ENCODE results near the gene DNAH10. TPM values are rescaled to one million over a fixed set of nuclear protein-coding genes. Genes with fewer than 3 reads are reported as not detected.

The DNAH10 gene
- total and polyA plus RNA-seq, 2 of the 4 experiments (the other 2 are of a cell fraction) = 0.18 to 0.22 TPM

DNA sequence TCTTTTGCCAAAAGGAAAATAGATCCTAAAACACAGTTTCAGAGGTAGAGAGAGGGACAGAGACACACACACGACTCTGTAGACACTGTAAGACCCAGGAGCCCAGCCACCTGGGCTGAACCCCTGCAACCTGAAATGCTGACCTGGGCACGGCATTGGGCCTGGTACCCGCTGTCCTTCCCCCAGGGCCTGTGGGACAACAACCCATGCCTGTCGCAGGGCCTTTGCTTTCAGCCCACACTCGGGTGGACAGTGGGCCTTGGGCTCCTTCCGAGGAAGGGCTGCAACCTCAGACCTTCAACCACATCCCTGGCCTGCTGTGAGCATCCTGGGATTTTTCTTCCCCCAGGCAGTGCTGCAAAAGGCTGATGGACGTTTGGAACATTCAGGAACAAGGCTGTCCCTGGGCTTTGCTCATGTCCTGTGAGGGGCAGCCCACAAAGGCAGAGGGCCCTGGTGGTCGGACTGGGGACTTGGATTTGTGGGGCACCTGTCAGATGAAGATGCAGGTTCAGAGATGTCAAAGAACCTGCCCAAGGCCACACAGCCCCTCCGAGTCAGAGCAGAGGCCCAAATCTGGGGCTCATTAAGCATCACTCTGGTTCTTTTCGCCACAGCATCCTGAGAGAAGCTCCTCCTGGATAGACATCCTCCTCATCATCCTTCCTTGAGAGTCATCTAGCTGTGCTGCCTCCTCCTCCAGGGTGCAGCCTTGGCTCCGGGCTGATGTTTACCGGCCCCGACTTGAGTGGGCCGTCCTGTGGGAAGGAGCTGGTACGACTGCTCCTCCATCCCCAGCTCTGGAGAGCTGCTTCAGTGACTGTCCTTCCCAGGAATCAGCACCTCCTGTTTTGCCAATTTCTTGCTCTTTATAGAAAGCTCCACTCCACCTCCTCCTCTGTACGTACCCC lies 177.9 kb downstream of the DNAH10 start:
- 96% methylated on average over 7 of the region's 16 CpGs; no CpG with 5 or more reads in 1 of the 2 experiments for WGBS, 2 experiments (ENCODE audit: extremely low coverage in 2 of 2, insufficient read length in 1 of 2)
- Histone ChIP-seq H4K20me1 (ENCODE audit: insufficient read depth, low read length) (peaks cover 4% of the 10 kb centered on the region), H2AK5ac (ENCODE audit: low read depth, low read length) (no peak overlapping the region), H3K4me2 (ENCODE audit: low read depth, low read length) (no peak overlapping the region), H2BK120ac (ENCODE audit: low read depth, low read length) (no peak overlapping the region), H2BK20ac (ENCODE audit: low read depth, low read length) (no peak overlapping the region), H3K79me1 (ENCODE audit: low read depth in 1 of 2, low read length in 2 of 2) (peaks cover 0 to 30% of the 10 kb centered on the region in 2 experiments; a peak in 3 of 4 replicates), H3K9ac (ENCODE audit: low read depth, low read length) (no peak overlapping the region), H3K23ac (ENCODE audit: low read depth, low read length) (no peak overlapping the region), H3K9me3 (ENCODE audit: control insufficient read depth, insufficient read depth, low read length) (peaks cover 6% of the 10 kb centered on the region), H3K9me1 (ENCODE audit: insufficient read depth, low read length) (peaks cover 15% of the 10 kb centered on the region; the same call in 1 of the 2 replicates), H3K14ac (replicated peaks; ENCODE audit: low read depth, low read length) (no peak overlapping the region), H3K27ac (ENCODE audit: insufficient read depth, low read length) (no peak overlapping the region), H4K8ac (ENCODE audit: low read depth in 2 of 2, low read length in 2 of 2) (no peak overlapping the region), H3K4me1 (ENCODE audit: control insufficient read depth, insufficient read depth, low read length) (peaks cover 16% of the 10 kb centered on the region), H4K5ac (ENCODE audit: low read depth, low read length) (no peak overlapping the region), H4K91ac (ENCODE audit: insufficient read depth, low read depth, low read length) (no peak overlapping the region), H3K56ac (ENCODE audit: extremely low read depth, insufficient read depth, low read length) (no peak overlapping the region), H2BK5ac (ENCODE audit: low read depth, low read length, poor library complexity, severe bottlenecking) (no peak overlapping the region), H3K4me3 (ENCODE audit: insufficient read depth, low read depth, low read length) (no peak overlapping the region), H3K27me3 (ENCODE audit: control insufficient read depth, insufficient read depth, low read length) (no peaks in the 10 kb centered on the region), H3K36me3 (ENCODE audit: control insufficient read depth, insufficient read depth, low read length) (peaks cover 53% of the 10 kb centered on the region), H2AK9ac (replicated peaks; ENCODE audit: low read depth, low read length, poor library complexity) (no peak overlapping the region), H2AFZ (replicated peaks; ENCODE audit: low read length, poor library complexity) (no peak overlapping the region), H3K4ac (ENCODE audit: low read depth, low read length) (no peak overlapping the region), H2BK15ac (ENCODE audit: low read depth, low read length) (no peak overlapping the region), H3K18ac (ENCODE audit: low read depth, low read length) (no peak overlapping the region)
- in situ Hi-C loops (cut with MboI; ENCODE audit: low sequenced_read_pairs) = no loop called here
- TF ChIP-seq FOS (IDR thresholded peaks at IDR 0.05; ENCODE audit: low read depth, low read length) (no peak), BHLHE40 (IDR thresholded peaks at IDR 0.05; ENCODE audit: low read depth, low read length) (no peak), CHD1 (IDR thresholded peaks at IDR 0.05; ENCODE audit: low read depth, low read length) (no peak), MAFK (IDR thresholded peaks at IDR 0.05; ENCODE audit: low read depth, low read length) (no peak), RFX5 (IDR thresholded peaks at IDR 0.05; ENCODE audit: low read depth, low read length) (no peak), RAD21 (IDR thresholded peaks at IDR 0.05; ENCODE audit: low read length) (no peak), MAZ (IDR thresholded peaks at IDR 0.05; ENCODE audit: borderline replicate concordance, low read depth, low read length) (no peak)
- intact Hi-C loops (cut with micrococcal nuclease) = no loop called here
- no peak for DNase-seq
- ChIA-PET POLR2A (ENCODE audit: unreplicated experiment) (no interaction called here), CTCF (interaction anchor here (0.9 kb wide), 1 partner anchor 12 kb away, joined by 3 read pairs; no protein-coding TSS in a partner anchor)
- BruUV-seq (replicated peaks) = no TSS peak
- dilution Hi-C loops (cut with HindIII; ENCODE audit: low sequenced_read_pairs, unreplicated experiment) = no loop called here
- no peak for ATAC-seq (ENCODE audit: low read depth)
